ENCODE data around the gene RNF144A. TPM values are rescaled to one million over a fixed set of nuclear protein-coding genes. Genes with fewer than 3 reads are reported as not detected.

The RNF144A gene
- total and polyA plus RNA-seq, 11 donors, result 3.5 to 27.2 (median 11.9) TPM

DNA sequence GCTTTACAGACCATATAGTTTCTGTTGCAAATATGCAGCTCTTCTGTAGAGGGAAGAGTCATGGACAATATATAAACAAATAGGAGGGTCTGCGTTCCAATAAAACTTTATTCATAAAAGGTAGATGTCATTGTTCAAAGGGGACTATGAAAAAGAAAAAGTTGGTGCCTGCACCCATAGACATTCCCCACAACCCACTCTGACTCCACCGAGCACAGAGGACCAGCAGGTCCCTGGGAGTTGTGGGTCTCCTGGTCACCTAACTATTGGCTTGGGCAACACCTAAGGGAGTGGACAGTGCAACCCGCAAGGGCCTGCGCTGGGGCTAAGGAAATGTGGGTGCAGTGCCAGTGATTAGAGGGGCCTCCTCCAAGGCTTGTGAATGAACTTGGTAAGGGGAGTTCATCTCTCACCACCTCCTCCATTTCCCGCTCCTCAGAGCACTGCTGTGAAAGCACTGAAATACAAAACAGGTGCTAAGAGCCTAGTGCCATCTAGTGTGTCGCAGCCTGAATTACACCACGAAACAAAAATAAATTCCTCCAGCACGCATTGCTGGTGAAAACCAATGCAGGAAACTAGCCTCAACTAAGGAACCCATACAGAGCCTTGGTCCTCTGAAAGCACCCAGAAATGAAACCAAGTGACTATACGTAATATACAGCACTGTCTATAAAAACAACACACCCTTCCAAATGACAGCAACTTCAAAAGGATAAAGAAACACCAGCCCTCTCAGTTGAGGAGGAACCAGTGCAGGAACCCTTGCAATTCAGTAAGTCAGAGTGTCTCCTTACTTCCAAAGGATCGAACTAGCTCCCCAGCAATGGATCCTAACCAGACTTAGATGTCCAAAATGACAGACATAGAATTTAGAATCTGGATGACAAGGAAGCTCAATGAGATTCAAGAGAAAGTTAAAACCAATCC, 166.6 kb downstream of the RNF144A start:
- no peaks in the 10 kb centered on the region for H3K36me3 ChIP-seq
- intact Hi-C loops (cut with DNase I), result no loop called here
- TF ChIP-seq POLR2A (IDR thresholded peaks at IDR 0.05) (no peak), CTCF (IDR thresholded peaks at IDR 0.05) (peak in 7 of 12 donors; percentile 12 to 34 (median 25))
- no peak for DNase-seq
- no peaks in the 10 kb centered on the region for H3K27me3 ChIP-seq
- no peak overlapping the region for H3K4me3 ChIP-seq
- H3K9me3 ChIP-seq, result peaks cover 0 to 18% (median 7%) of the 10 kb centered on the region in 12 donors
- no peak overlapping the region for H3K27ac ChIP-seq
- peak in 2 of 4 donors; percentile 34 to 55 for ATAC-seq
- WGBS, 4 donors, result 66 to 72% (median 70%) methylated on average over 10 of the region's 10 CpGs
- no peaks in the 10 kb centered on the region for H3K4me1 ChIP-seq

DNA sequence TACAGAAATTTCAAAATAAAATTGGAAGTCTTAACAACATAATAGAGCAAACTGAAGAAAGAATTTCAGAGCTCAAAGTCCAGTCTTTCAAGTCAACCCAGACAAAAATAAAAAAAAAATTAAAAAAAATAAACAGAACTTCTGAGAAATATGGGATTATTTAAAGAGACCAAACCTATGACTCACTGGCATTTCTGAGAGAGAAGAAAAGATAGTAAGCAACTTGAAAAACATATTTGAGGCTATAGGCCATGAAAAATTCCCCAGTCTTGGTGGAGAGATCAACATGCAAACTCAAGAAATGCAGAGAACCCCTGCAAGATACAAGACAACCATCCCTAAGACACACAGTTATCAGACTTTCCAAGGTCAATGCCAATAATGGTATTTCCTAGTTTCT, 167.4 kb downstream of the RNF144A start:
- no peak for ATAC-seq
- Histone ChIP-seq H3K9me3 (peaks cover 0 to 18% (median 7%) of the 10 kb centered on the region in 12 donors), H3K4me3 (no peak overlapping the region), H3K36me3 (no peaks in the 10 kb centered on the region), H3K27ac (no peak overlapping the region), H3K4me1 (no peaks in the 10 kb centered on the region), H3K27me3 (no peaks in the 10 kb centered on the region)
- no peak for TF ChIP-seq POLR2A (IDR thresholded peaks at IDR 0.05)
- TF ChIP-seq CTCF (IDR thresholded peaks at IDR 0.05), result no peak
- intact Hi-C loops (cut with DNase I), result no loop called here
- no peak for DNase-seq

GRCh38 chr2:7089284-7089683, 172.1 kb downstream of the RNF144A start:
- Histone ChIP-seq H3K4me1 (no peaks in the 10 kb centered on the region), H3K36me3 (no peaks in the 10 kb centered on the region), H3K27me3 (no peaks in the 10 kb centered on the region), H3K27ac (no peak overlapping the region), H3K9me3 (peaks cover 0 to 10% (median 2%) of the 10 kb centered on the region in 12 donors), H3K4me3 (no peak overlapping the region)
- DNase-seq (no peak), ATAC-seq (no peak)
- TF ChIP-seq CTCF (IDR thresholded peaks at IDR 0.05) (no peak), POLR2A (IDR thresholded peaks at IDR 0.05) (no peak)
- intact Hi-C loops (cut with DNase I), result no loop called here
- WGBS, 4 donors, result 91 to 95% (median 94%) methylated on average over 15 to 16 of the region's 16 CpGs

DNA sequence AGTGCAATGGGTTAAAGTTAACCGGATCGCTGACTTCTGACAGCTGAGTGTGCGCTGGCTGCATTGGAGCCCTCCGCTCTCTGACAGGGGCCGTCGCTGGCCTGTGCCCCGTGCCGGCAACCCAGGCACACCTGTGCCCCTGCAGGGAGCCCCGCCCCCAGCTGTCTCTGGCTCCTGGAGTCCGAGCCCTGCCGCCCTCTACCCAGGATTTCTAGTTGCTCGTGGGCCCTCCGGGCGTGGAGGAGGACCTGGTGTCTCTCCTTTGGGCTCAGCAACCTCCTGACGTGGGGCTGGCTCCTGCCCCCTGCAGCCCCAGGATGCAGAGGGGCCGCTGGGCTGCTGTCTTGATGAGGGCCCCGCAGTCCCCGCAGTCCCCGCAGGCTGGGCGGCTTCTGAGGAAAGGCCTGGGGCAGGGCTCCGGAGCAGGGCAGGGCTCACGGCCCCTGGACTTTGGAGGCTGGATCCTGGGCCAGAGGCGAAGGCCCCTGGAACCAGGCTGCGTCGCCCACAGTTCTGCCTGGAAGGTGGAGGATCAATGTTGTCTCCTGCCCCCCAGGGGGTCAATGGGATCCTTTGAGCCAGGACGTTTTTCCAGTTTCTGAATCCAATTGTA, 172.8 kb downstream of the RNF144A start:
- 87 to 93% (median 90%) methylated on average over 22 to 26 of the region's 26 CpGs for WGBS, 4 donors
- TF ChIP-seq CTCF (IDR thresholded peaks at IDR 0.05), result no peak
- no peak for TF ChIP-seq POLR2A (IDR thresholded peaks at IDR 0.05)
- DNase-seq (no peak), ATAC-seq (peak in 1 of 4 donors; percentile 41)
- Histone ChIP-seq H3K4me1 (no peaks in the 10 kb centered on the region), H3K9me3 (peaks cover 0 to 3% (median 0%) of the 10 kb centered on the region in 12 donors), H3K27me3 (no peaks in the 10 kb centered on the region), H3K27ac (no peak overlapping the region), H3K4me3 (no peak overlapping the region), H3K36me3 (no peaks in the 10 kb centered on the region)
- intact Hi-C loops (cut with DNase I), result loop anchor here in 3 of 10 donors (10.0 kb wide), 2 partner anchors 335 to 1595 kb away; partner anchors contain the start of gene ID2 (in 2 of the 3)
